Fibroblast of mammary gland (primary cell): ENCODE data around the gene NOXO1.
"Not testable (repeated sequence)": the region's sequence is repeated elsewhere in the genome, so short reads cannot be mapped to it uniquely, and the experiment has no call there.

Experiments
- DNase-seq: peaks from one replicate; pipeline ENCODE4 v3.0.0-alpha.2; 2010; ENCODE audit warnings: low read depth
- H3K4me3 ChIP-seq: 2 replicates; pipeline ENCODE4 v1.5.1; 2011; ENCODE audit warnings: low read depth, mild to moderate bottlenecking, low read length, moderate library complexity; ENCODE audit not compliant: control insufficient read depth
- CTCF ChIP-seq: conservative IDR thresholded peaks from 2 replicates; pipeline ENCODE4 v1.5.1; 2011; ENCODE audit warnings: low read depth, low read length, inconsistent platforms; ENCODE audit not compliant: control insufficient read depth, insufficient read depth

NOXO1 gene

GRCh38 chr16:2019921-2020831, 38.9 kb upstream of the NOXO1 start:
- no peak for DNase-seq
- no peak for TF ChIP-seq CTCF
- H3K4me3 ChIP-seq = no peak overlapping the region

GRCh38 chr16:2019518-2019920, 38.2 kb upstream of the NOXO1 start, which contains the start of gene NPW:
NPW (plus strand) TSS chr16:2019785.
- no peak within 1 kb of the TSS for H3K4me3 ChIP-seq
- TF ChIP-seq CTCF = no peak
- no peak for DNase-seq

- H3K4me3 ChIP-seq = no peak overlapping the region
- no peak for DNase-seq
- TF ChIP-seq CTCF = peak; percentile 43
Observed at GRCh38 chr16:2016407-2016922, 35.2 kb upstream of the NOXO1 start.

- no peak for DNase-seq
- no peak overlapping the region for H3K4me3 ChIP-seq
- TF ChIP-seq CTCF = no peak
Observed at GRCh38 chr16:2015947-2016208, 34.6 kb upstream of the NOXO1 start.

GRCh38 chr16:2015117-2015946, 34.1 kb upstream of the NOXO1 start:
- H3K4me3 ChIP-seq = no peak overlapping the region
- DNase-seq = peak; percentile 69
- TF ChIP-seq CTCF = no peak

GRCh38 chr16:2013527-2013926, 32.3 kb upstream of the NOXO1 start:
- no peak for TF ChIP-seq CTCF
- DNase-seq = no peak
- no peak overlapping the region for H3K4me3 ChIP-seq

- not testable (repeated sequence) for H3K4me3 ChIP-seq, DNase-seq
Observed at GRCh38 chr16:2011726-2012125, 30.5 kb upstream of the NOXO1 start.
